ENCODE results near the gene AGBL4. TPM values are rescaled to one million over a fixed set of nuclear protein-coding genes. Genes with fewer than 3 reads are reported as not detected.

AGBL4 gene
- polyA plus RNA-seq, 3 donors = 0.05 TPM; not detected in 2

GRCh38 chr1:49466961-49467360 lies 556.8 kb downstream of the AGBL4 start:
- H3K27ac Mint-ChIP-seq = no peak overlapping the region
- WGBS (ENCODE audit: insufficient coverage) = 100% methylated on average over 1 of the region's 1 CpG
- H3K36me3 Mint-ChIP-seq = no peaks in the 10 kb centered on the region
- DNase-seq = no peak
- Histone ChIP-seq H3K4me2 (replicated peaks; ENCODE audit: extremely low read depth, low read length, poor library complexity, severe bottlenecking) (no peak overlapping the region), H3K4me3 (replicated peaks in 1 of 3; ENCODE audit: low read depth in 2 of 3, low read length in 3 of 3) (no peak overlapping the region), H3K9me3 (replicated peaks in 1 of 2; ENCODE audit: control insufficient read depth in 1 of 2, insufficient read depth in 1 of 2, low read length in 2 of 2) (peaks cover 0 to 4% of the 10 kb centered on the region in 2 donors), H3K79me2 (ENCODE audit: insufficient read depth, low read length) (no peaks in the 10 kb centered on the region), H3K36me3 (replicated peaks in 1 of 2; ENCODE audit: control insufficient read depth in 1 of 2, insufficient read depth in 2 of 2, low read length in 2 of 2) (no peaks in the 10 kb centered on the region), H3K27ac (ENCODE audit: low read depth in 1 of 2, low read length in 2 of 2) (no peak overlapping the region), H2AFZ (ENCODE audit: insufficient read depth, low read depth, low read length, poor library complexity, severe bottlenecking) (no peak overlapping the region), H3K27me3 (ENCODE audit: control insufficient read depth in 2 of 2, insufficient read depth in 2 of 2, low read length in 2 of 2) (no peaks in the 10 kb centered on the region), H3K4me1 (ENCODE audit: control insufficient read depth in 1 of 2, insufficient read depth in 2 of 2, low read length in 2 of 2) (no peaks in the 10 kb centered on the region), H4K20me1 (ENCODE audit: insufficient read depth, low read length) (no peaks in the 10 kb centered on the region), H3K9ac (ENCODE audit: insufficient read depth, low read length, poor library complexity, severe bottlenecking) (no peak overlapping the region)
- H3K9me3 Mint-ChIP-seq = peaks cover 0 to 2% (median 0%) of the 10 kb centered on the region in 7 donors
- no peak for TF ChIP-seq CTCF (IDR thresholded peaks at IDR 0.05)
- intact Hi-C loops (cut with micrococcal nuclease) = no loop called here
- no peak overlapping the region for H3K4me3 Mint-ChIP-seq
- no peaks in the 10 kb centered on the region for H3K4me1 Mint-ChIP-seq
- no peaks in the 10 kb centered on the region for H3K27me3 Mint-ChIP-seq (ENCODE audit: low read depth in 3 of 3)

- peaks cover 0 to 4% of the 10 kb centered on the region in 2 donors for H3K9me3 ChIP-seq (replicated peaks in 1 of 2; ENCODE audit: control insufficient read depth in 1 of 2, insufficient read depth in 1 of 2, low read length in 2 of 2)
- H3K79me2 ChIP-seq (ENCODE audit: insufficient read depth, low read length) = no peaks in the 10 kb centered on the region
- no peak overlapping the region for H3K4me3 ChIP-seq (replicated peaks in 1 of 3; ENCODE audit: low read depth in 2 of 3, low read length in 3 of 3)
- DNase-seq = no peak
- no peak overlapping the region for H3K4me2 ChIP-seq (replicated peaks; ENCODE audit: extremely low read depth, low read length, poor library complexity, severe bottlenecking)
- Mint-ChIP-seq H3K4me3 (no peak overlapping the region), H3K4me1 (no peaks in the 10 kb centered on the region), H3K27me3 (ENCODE audit: low read depth in 3 of 3) (no peaks in the 10 kb centered on the region), H3K27ac (no peak overlapping the region), H3K9me3 (peaks cover 0 to 2% (median 0%) of the 10 kb centered on the region in 7 donors), H3K36me3 (no peaks in the 10 kb centered on the region)
- H3K27me3 ChIP-seq (ENCODE audit: control insufficient read depth in 2 of 2, insufficient read depth in 2 of 2, low read length in 2 of 2) = no peaks in the 10 kb centered on the region
- H3K36me3 ChIP-seq (replicated peaks in 1 of 2; ENCODE audit: control insufficient read depth in 1 of 2, insufficient read depth in 2 of 2, low read length in 2 of 2) = no peaks in the 10 kb centered on the region
- WGBS (ENCODE audit: insufficient coverage) = no CpG with 5 or more reads among the region's 4 CpGs
- H2AFZ ChIP-seq (ENCODE audit: insufficient read depth, low read depth, low read length, poor library complexity, severe bottlenecking) = no peak overlapping the region
- H3K9ac ChIP-seq (ENCODE audit: insufficient read depth, low read length, poor library complexity, severe bottlenecking) = no peak overlapping the region
- H3K27ac ChIP-seq (ENCODE audit: low read depth in 1 of 2, low read length in 2 of 2) = no peak overlapping the region
- no peaks in the 10 kb centered on the region for H4K20me1 ChIP-seq (ENCODE audit: insufficient read depth, low read length)
- TF ChIP-seq CTCF (IDR thresholded peaks at IDR 0.05) = no peak
- intact Hi-C loops (cut with micrococcal nuclease) = no loop called here
- no peaks in the 10 kb centered on the region for H3K4me1 ChIP-seq (ENCODE audit: control insufficient read depth in 1 of 2, insufficient read depth in 2 of 2, low read length in 2 of 2)
Measured at GRCh38 chr1:49465486-49466185, 558.1 kb downstream of the AGBL4 start.
